ENCODE measurements around the gene ZNF766.

- TF ChIP-seq CTCF (IDR thresholded peaks at IDR 0.05; ENCODE audit: insufficient read depth, low read depth, low read length) (peak; percentile 95), EZH2 (IDR thresholded peaks at IDR 0.05; ENCODE audit: insufficient read depth, low read length) (no peak)
Measured at GRCh38 chr19:52237771-52238400, 31.5 kb upstream of the ZNF766 start.
